ENCODE measurements around the gene FICD.

- TF ChIP-seq POLR2A (IDR thresholded peaks at IDR 0.05) (no peak), CTCF (IDR thresholded peaks at IDR 0.05) (no peak), POLR2AphosphoS5 (IDR thresholded peaks at IDR 0.05) (no peak), EP300 (IDR thresholded peaks at IDR 0.05) (no peak)
Observed at GRCh38 chr12:108525681-108526080, 10.6 kb downstream of the FICD start.
